Hepatocyte (in vitro differentiated cells): ENCODE data around the gene KLF13. TPM values are rescaled to one million over a fixed set of nuclear protein-coding genes. Genes with fewer than 3 reads are reported as not detected.
"Not testable (repeated sequence)": the region's sequence is repeated elsewhere in the genome, so short reads cannot be mapped to it uniquely, and the experiment has no call there.

Experiments
- DNase-seq: peaks from one replicate; pipeline ENCODE4 v3.0.0-alpha.2; 2016; ENCODE audit warnings: low spot score
- H2AFZ ChIP-seq: fragments of 200-600 bp; sonication (generic); 2 replicates; pipeline ENCODE4 v1.6.0; 2016; ENCODE audit warnings: antibody characterized with exemption, mild to moderate bottlenecking
- H3K27ac ChIP-seq: fragments of 200-600 bp; sonication (generic); 2 replicates; pipeline ENCODE4 v1.5.1; 2016; ENCODE audit warnings: mild to moderate bottlenecking
- H3K27me3 ChIP-seq: fragments of 200-600 bp; sonication (generic); 2 replicates; pipeline ENCODE4 v1.6.1; 2016
- H3K36me3 ChIP-seq: fragments of 200-600 bp; sonication (generic); replicated peaks from 2 replicates; pipeline ENCODE4 v1.5.1; 2016; ENCODE audit warnings: low read depth; ENCODE audit not compliant: insufficient read depth
- H3K4me1 ChIP-seq: fragments of 200-600 bp; sonication (generic); 2 replicates; pipeline ENCODE4 v1.5.1; 2016; ENCODE audit warnings: mild to moderate bottlenecking, moderate library complexity; ENCODE audit not compliant: insufficient read depth
- H3K4me2 ChIP-seq: fragments of 200-600 bp; sonication (generic); 2 replicates; pipeline ENCODE4 v1.6.0; 2016
- H3K4me3 ChIP-seq: fragments of 200-600 bp; sonication (generic); 2 replicates; pipeline ENCODE4 v1.5.1; 2016; ENCODE audit warnings: mild to moderate bottlenecking
- H3K79me2 ChIP-seq: fragments of 200-600 bp; sonication (generic); 2 replicates; pipeline ENCODE4 v1.6.0; 2017; ENCODE audit warnings: mild to moderate bottlenecking
- H3K9me2 ChIP-seq: fragments of 200-600 bp; sonication (generic); replicated peaks from 2 replicates; pipeline ENCODE4 v1.6.0; 2017; ENCODE audit warnings: mild to moderate bottlenecking; ENCODE audit not compliant: insufficient read depth
- H3K9me3 ChIP-seq: fragments of 200-600 bp; sonication (generic); 2 replicates; pipeline ENCODE4 v1.5.1; 2016; ENCODE audit warnings: low read depth, mild to moderate bottlenecking
- H4K20me1 ChIP-seq: fragments of 200-600 bp; sonication (generic); 2 replicates; pipeline ENCODE4 v1.6.0; 2016; ENCODE audit warnings: mild to moderate bottlenecking; ENCODE audit not compliant: insufficient read depth, poor library complexity, severe bottlenecking
- CTCF ChIP-seq: fragments of 200-600 bp; sonication (generic); IDR thresholded peaks from 2 replicates; pipeline ENCODE4 v1.5.1; 2016; ENCODE audit warnings: antibody characterized with exemption, mild to moderate bottlenecking; ENCODE audit not compliant: poor library complexity
- EZH2 ChIP-seq: fragments of 200-600 bp; sonication (generic); IDR thresholded peaks from 2 replicates; pipeline ENCODE4 v1.6.1; 2016; ENCODE audit warnings: antibody characterized with exemption, mild to moderate bottlenecking, borderline replicate concordance
- EZH2phosphoT487 ChIP-seq: fragments of 200-600 bp; sonication (generic); IDR thresholded peaks from one replicate; pipeline ENCODE4 v1.6.1; 2018; ENCODE audit warnings: antibody characterized with exemption, mild to moderate bottlenecking, low read depth, moderate library complexity; ENCODE audit not compliant: unreplicated experiment, severe bottlenecking
- WGBS: methylation state at CpG from one replicate; pipeline ENCODE4 v1.1.6; 2016; ENCODE audit warnings: low lambda C conversion rate; ENCODE audit errors: missing lambda C conversion rate; 5-methylcytosine and 5-hydroxymethylcytosine counted together
- polyA plus RNA-seq: library from polyadenylated mRNA; unstranded; fragments of >200 nt; fragmentation: Nextera tagmentation; extraction: Ambion mirVana; gene quantifications from 2 replicates; pipeline ENCODE4 v1.2.1, GENCODE V29; 2016
- total RNA-seq: library from RNA; depleted of rRNA; stranded (reverse); fragments of >200 nt; gene quantifications from 2 replicates; pipeline ENCODE4 v1.2.3, GENCODE V29; 2014

KLF13 gene
- total and polyA plus RNA-seq, 2 experiments from 2014 or later = 32.7 to 51.2 TPM

GRCh38 chr15:31352339-31352751 is 25.7 kb downstream of the KLF13 start:
- H3K4me2 ChIP-seq = peak overlapping the region; percentile 33
- no peak for DNase-seq
- H3K27me3 ChIP-seq = no peaks in the 10 kb centered on the region
- H3K9me2 ChIP-seq = no peaks in the 10 kb centered on the region
- peak overlapping the region; percentile 53 for H3K27ac ChIP-seq
- peaks cover 91% of the 10 kb centered on the region for H3K79me2 ChIP-seq
- no peak overlapping the region for H3K4me3 ChIP-seq
- H3K4me1 ChIP-seq = peaks cover 28% of the 10 kb centered on the region
- no peaks in the 10 kb centered on the region for H3K36me3 ChIP-seq
- TF ChIP-seq CTCF (no peak), EZH2 (no peak), EZH2phosphoT487 (no peak)
- H2AFZ ChIP-seq = no peak overlapping the region
- no peaks in the 10 kb centered on the region for H3K9me3 ChIP-seq
- H4K20me1 ChIP-seq = peaks cover 93% of the 10 kb centered on the region
- WGBS = 76% methylated on average over 7 of the region's 8 CpGs

- Histone ChIP-seq H3K79me2 (peaks cover 95% of the 10 kb centered on the region), H3K4me1 (peaks cover 32% of the 10 kb centered on the region), H3K27me3 (no peaks in the 10 kb centered on the region), H2AFZ (no peak overlapping the region), H3K4me2 (peak overlapping the region; percentile 33), H3K9me2 (no peaks in the 10 kb centered on the region), H4K20me1 (peaks cover 93% of the 10 kb centered on the region), H3K9me3 (no peaks in the 10 kb centered on the region), H3K36me3 (no peaks in the 10 kb centered on the region), H3K27ac (peak overlapping the region; percentile 53), H3K4me3 (no peak overlapping the region)
- DNase-seq = peak; percentile 48
- 56% methylated on average over 14 of the region's 14 CpGs for WGBS
- TF ChIP-seq CTCF = no peak
- TF ChIP-seq EZH2 = no peak
Measured at GRCh38 chr15:31352911-31353811, 26.5 kb downstream of the KLF13 start.

GRCh38 chr15:31353931-31354330 is 27.3 kb downstream of the KLF13 start:
- Histone ChIP-seq H3K4me3 (no peak overlapping the region), H3K36me3 (no peaks in the 10 kb centered on the region), H3K9me3 (no peaks in the 10 kb centered on the region), H3K27me3 (no peaks in the 10 kb centered on the region), H3K79me2 (peaks cover 95% of the 10 kb centered on the region), H3K9me2 (no peaks in the 10 kb centered on the region), H3K4me2 (peak overlapping the region; percentile 33), H2AFZ (no peak overlapping the region), H4K20me1 (peaks cover 92% of the 10 kb centered on the region), H3K27ac (peak overlapping the region; percentile 52), H3K4me1 (peaks cover 35% of the 10 kb centered on the region)
- TF ChIP-seq EZH2 (no peak), CTCF (no peak), EZH2phosphoT487 (no peak)
- 83% methylated on average over 4 of the region's 4 CpGs for WGBS
- DNase-seq = no peak

- H3K27ac ChIP-seq, H3K9me3 ChIP-seq, H2AFZ ChIP-seq, H3K9me2 ChIP-seq, DNase-seq, H3K27me3 ChIP-seq, H3K4me2 ChIP-seq, H3K36me3 ChIP-seq, H3K4me3 ChIP-seq: not testable (repeated sequence)
- peaks cover 82% of the 10 kb centered on the region for H4K20me1 ChIP-seq
- 97% methylated on average over 11 of the region's 11 CpGs for WGBS
- peaks cover 97% of the 10 kb centered on the region for H3K79me2 ChIP-seq
- peaks cover 54% of the 10 kb centered on the region for H3K4me1 ChIP-seq
Measured at GRCh38 chr15:31356097-31356496, 29.5 kb downstream of the KLF13 start.
